Effector CD4-positive, alpha-beta T cell (primary cell): ENCODE results near the gene TMEM178B.
"Not testable (repeated sequence)": the region's sequence is repeated elsewhere in the genome, so short reads cannot be mapped to it uniquely, and the experiment has no call there.

Experiments
- DNase-seq: peaks from one replicate; pipeline ENCODE4 v3.0.0-alpha.2; 2020

The TMEM178B gene

GRCh38 chr7:141185369-141185967 is 111.6 kb downstream of the TMEM178B start:
- DNase-seq = no peak

- DNase-seq = no peak
These were observed 115.4 kb downstream of the TMEM178B start for GRCh38 chr7:141189231-141189630.

DNA sequence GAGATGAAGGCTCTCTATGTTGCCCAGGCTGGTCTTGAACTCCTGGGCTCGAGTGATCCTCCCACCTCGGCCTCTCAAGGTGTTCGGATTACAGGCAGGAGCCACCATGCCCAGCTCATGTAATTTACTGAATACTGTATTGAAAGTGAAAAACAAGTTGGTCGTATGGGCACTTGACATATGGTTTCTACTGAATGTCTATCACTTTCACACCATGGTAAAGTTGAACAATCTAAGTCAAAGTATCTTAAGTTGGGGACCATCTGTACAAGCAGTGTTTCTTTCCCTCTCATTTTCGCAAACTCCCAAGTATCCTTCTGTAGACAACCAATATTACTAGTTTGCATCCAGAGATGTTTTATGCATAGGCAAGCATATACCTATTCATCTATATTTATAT is 116.6 kb downstream of the TMEM178B start:
- DNase-seq = no peak

GRCh38 chr7:141191277-141191676 is 117.4 kb downstream of the TMEM178B start:
- no peak for DNase-seq

DNA sequence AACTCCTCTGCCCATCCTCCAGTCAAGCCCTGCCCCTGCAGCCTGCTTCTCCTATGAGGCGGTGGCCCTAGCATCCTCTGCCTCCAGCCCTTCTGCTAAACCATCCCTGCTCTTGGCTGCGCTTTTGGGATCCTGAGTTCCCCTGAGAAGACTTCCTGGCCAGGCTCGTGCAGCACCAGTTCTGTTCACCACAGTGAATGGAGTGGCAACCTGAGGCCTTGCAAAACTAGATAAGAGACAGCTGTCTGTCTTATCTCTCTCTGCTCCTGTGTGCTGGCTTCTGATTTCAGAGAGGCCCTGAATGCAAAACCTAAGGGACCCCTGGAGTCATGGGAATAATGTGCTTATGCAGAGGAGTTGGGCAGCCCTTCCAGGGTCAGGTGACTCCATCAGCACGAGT is 119.2 kb downstream of the TMEM178B start:
- no peak for DNase-seq

DNA sequence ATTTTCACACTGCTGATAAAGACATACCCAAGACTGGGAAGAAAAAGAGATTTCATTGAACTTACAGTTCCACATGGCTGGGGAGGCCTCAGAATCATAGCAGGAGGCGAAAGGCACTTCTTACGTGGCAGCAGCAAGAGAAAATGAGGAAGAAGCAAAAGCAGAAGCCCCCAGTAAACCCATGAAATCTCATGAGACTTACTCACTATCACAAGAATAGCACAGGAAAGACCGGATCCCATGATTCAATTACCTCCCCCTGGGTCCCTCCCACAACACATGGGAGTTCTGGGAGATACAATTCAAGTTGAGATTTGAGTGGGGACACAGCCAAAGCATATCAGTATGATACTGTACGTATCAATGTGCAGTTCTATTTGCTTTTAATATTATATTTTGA is 121.9 kb downstream of the TMEM178B start:
- not testable (repeated sequence) for DNase-seq

- DNase-seq = no peak
These were observed 124.5 kb downstream of the TMEM178B start for GRCh38 chr7:141198194-141198958.

- DNase-seq = no peak
These were observed 126.6 kb downstream of the TMEM178B start for GRCh38 chr7:141200191-141201108.

DNA sequence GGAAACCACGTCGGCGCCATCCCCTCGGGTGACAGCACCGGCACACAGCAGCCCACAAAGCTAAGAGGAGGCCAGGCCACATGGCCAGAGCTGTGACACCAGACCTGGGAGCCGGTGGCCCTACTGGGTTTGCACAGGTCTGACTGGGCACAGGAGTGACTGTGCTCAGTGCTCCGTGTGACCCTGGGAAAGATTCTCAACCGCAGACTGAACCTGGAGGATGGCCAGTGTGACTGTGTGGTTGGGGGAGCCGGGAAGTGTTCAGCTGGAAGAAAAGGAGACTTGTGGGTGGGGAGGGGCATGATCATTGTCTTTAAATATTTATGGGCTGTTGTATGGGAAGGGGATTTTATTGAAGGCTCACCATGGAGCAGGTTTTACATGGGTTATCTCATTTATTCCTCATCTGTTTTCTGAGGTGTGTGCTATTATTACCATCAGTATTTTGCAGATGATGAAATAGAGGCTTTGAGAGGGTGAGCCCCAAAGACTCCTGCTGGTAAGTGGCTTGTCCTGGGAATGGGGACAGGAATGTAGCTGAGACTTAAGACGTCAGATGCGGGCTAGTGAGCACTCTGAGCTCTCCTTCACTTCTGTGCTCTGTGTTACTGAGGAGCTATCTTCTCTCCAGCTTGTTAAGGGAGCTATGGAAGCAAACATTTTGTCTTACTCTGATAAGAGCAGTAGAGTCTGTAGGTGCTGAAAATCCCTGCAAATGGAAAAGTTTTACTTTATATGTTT is 127.5 kb downstream of the TMEM178B start:
- no peak for DNase-seq

GRCh38 chr7:141202535-141202934 is 128.7 kb downstream of the TMEM178B start:
- no peak for DNase-seq

- no peak for DNase-seq
These were observed 129.3 kb downstream of the TMEM178B start for GRCh38 chr7:141203177-141203576.

DNA sequence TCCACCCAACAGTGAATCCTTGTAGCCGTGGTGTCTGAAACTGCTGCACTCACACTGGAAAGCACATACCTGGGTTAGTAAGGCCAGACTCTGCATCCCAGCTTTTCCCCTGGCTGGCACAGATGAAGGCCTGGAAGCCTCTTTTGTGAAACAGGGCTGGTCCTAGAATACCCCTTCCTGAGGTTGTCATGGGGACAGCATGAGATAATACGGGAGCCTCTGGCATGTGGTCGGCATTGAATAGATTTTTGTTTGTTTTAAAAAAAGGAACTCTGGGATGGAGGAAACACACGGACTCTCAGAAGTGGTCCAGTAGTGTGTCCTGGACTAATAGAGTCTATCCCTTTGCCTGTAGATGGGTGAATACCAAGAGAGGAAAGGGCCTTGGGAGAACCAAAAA is 129.7 kb downstream of the TMEM178B start:
- DNase-seq = no peak

DNA sequence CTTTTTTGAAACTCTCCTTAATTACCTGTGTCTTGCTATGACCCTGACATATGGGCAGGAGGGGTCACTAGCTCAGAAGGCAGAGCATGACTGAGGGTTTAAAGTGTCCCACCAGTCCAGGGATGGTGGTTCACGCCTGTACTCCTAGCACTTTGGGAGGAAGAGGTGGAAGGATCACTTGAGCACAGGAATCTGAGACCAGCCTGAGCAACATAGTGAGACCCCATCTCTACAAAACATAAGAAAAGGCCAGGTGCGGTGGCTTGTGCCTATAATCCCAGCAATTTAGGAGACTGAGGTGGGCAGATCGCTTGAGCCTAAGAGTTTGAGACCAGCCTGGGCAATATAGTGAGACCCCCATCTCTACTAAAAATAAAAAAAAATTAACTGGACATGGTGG is 133.8 kb downstream of the TMEM178B start:
- no peak for DNase-seq

DNA sequence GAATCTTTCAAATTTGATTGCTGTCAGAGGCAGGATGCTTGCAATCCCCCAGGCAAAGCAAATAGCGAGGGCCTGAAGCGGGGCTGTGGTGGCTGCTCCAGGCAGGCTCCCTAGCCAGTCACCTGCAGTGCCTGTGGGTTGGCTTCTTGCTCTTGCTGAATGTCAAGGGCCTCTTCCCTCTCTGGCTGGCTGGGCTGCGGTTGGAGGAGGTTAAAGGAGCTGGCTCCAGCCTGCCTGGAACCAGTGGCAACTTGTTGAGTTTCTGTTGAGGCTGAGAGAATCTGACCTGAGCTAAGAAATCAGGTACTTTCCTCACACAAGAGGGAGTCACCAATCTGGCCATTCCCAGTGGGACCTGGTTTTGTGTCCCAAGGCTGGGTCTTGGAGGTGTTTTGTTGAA is 134.7 kb downstream of the TMEM178B start:
- DNase-seq = no peak

GRCh38 chr7:141209454-141209853 is 135.6 kb downstream of the TMEM178B start:
- DNase-seq = no peak

GRCh38 chr7:141210862-141211261 is 137.0 kb downstream of the TMEM178B start:
- DNase-seq = no peak

DNA sequence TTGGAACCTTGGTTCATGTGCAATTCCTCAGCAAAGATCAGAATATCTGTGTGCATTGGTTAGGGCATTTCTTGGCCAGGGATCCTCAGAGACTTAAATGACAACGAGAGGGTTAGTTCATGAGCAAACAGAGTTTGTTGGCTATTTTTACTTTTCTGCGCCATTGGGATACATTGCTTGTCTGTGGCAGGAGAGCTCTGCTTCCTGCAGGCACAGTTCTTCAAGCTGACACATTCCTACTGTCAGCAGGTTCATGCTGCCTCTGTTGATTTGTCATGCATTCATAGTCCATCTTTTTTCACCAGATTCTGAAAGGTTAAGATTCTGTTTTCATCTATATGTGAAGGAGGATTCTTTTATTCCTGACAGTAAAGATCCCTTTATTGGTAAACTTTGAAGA is 139.4 kb downstream of the TMEM178B start:
- DNase-seq = no peak

DNA sequence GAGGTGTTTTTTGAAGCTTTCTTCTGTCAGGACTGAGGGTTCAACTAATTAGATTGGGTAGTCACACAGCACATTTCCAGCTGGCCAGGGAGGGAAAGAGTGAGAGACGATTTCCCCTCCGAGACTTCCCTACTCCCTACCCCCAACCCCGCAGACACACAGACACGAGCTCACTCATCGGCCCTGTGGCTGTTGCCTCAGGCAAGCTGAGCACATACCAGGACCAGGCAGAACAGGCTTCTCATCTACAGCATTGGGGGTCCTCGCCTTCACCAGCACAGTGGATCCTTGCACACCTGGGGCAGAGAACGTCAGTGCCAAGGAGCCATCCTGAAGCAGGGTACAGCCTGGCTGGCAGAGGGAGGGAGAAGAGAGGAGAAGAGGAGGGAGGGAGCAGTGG is 144.1 kb downstream of the TMEM178B start:
- no peak for DNase-seq

GRCh38 chr7:141218941-141219340 is 145.1 kb downstream of the TMEM178B start:
- no peak for DNase-seq

DNA sequence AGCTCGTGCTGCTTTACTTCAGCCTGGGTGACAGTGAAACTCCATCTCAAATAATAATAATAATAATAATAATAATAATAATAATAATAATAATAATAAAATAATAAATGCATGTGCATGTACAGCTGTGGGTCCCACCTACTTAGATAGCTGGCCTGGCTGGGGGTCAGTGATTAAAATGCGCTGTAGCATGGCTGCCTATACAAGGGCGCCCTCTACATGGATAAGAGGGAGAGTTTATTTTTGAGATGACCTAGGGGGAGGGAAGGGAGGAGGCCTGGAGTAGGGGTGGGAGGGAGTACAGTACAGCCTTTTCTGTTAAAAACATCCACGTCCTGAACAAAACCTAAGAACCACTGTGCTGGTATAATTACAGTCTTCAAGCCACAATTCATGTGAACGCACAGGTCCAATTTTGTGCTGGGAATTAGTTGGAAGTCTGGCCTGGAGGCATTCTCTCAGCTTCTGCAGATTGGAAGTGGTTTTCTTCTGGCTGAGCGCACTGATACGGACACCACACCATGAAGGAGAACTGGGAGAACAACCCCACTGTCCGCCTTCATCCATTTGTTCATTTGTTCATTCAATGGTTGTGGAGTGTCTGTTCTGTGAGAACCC is 146.5 kb downstream of the TMEM178B start:
- DNase-seq = no peak

- no peak for DNase-seq
These were observed 147.2 kb downstream of the TMEM178B start for GRCh38 chr7:141221007-141221612.
